ENCODE data around the gene TNS1. TPM values are rescaled to one million over a fixed set of nuclear protein-coding genes. Genes with fewer than 3 reads are reported as not detected.
A peak's percentile ranks its signal among the peaks of the same experiment; 100 is the strongest.

TNS1 gene
- total RNA-seq, 1 experiment from 2014 or later = 4.5 TPM

GRCh38 chr2:217974389-217975005 lies 28.3 kb downstream of the TNS1 start (continued):
- TF ChIP-seq ZNF512 (CRISPR knock-in tag; IDR thresholded peaks at IDR 0.05; ENCODE audit: borderline replicate concordance) = no peak
- TF ChIP-seq GTF2I (CRISPR knock-in tag; conservative IDR thresholded peaks at IDR 0.05) = no peak
- no peak for TF ChIP-seq OVOL2 (CRISPR knock-in tag; IDR thresholded peaks at IDR 0.05; ENCODE audit: borderline replicate concordance)
- no peak for TF ChIP-seq ELF4 (CRISPR knock-in tag; IDR thresholded peaks at IDR 0.05; ENCODE audit: low read depth)

GRCh38 chr2:217973008-217973787 lies 29.6 kb downstream of the TNS1 start:
- Mint-ChIP-seq H3K9me3 (no peaks in the 10 kb centered on the region), H3K36me3 (no peaks in the 10 kb centered on the region), H3K27me3 (ENCODE audit: low read depth) (no peaks in the 10 kb centered on the region; the same call in 1 of the 2 replicates), H3K4me1 (0 out of 2 replicates have a peak, but pooled peaks cover 2% of the 10 kb centered on the region), H3K27ac (no peak overlapping the region), H3K4me3 (no peak overlapping the region)
- CTCF ChIA-PET = interaction anchor here (1.5 kb wide), 2 partner anchors 25 to 184 kb away, joined by 3 to 5 read pairs; no protein-coding TSS in a partner anchor
- no peak for DNase-seq (ENCODE audit: low spot score)
- TF ChIP-seq PREB (CRISPR knock-in tag; IDR thresholded peaks at IDR 0.05; ENCODE audit: borderline replicate concordance) = no peak
- TF ChIP-seq ZNF121 (CRISPR knock-in tag; IDR thresholded peaks at IDR 0.05) = 0 out of 2 replicates have a peak, but pooled peaks have one; percentile 26
- POLR2A ChIA-PET = no interaction called here
- ATAC-seq = no peak

- no peaks in the 10 kb centered on the region for H3K36me3 Mint-ChIP-seq
- no peak for TF ChIP-seq IRF2 (CRISPR knock-in tag; IDR thresholded peaks at IDR 0.05; ENCODE audit: borderline replicate concordance, low read depth)
- TF ChIP-seq, protein P1, sequence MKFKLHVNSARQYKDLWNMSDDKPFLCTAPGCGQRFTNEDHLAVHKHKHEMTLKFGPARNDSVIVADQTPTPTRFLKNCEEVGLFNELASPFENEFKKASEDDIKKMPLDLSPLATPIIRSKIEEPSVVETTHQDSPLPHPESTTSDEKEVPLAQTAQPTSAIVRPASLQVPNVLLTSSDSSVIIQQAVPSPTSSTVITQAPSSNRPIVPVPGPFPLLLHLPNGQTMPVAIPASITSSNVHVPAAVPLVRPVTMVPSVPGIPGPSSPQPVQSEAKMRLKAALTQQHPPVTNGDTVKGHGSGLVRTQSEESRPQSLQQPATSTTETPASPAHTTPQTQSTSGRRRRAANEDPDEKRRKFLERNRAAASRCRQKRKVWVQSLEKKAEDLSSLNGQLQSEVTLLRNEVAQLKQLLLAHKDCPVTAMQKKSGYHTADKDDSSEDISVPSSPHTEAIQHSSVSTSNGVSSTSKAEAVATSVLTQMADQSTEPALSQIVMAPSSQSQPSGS (CRISPR knock-in tag; IDR thresholded peaks at IDR 0.05; ENCODE audit: borderline replicate concordance, low read depth) = no peak
- TF ChIP-seq, protein P2, sequence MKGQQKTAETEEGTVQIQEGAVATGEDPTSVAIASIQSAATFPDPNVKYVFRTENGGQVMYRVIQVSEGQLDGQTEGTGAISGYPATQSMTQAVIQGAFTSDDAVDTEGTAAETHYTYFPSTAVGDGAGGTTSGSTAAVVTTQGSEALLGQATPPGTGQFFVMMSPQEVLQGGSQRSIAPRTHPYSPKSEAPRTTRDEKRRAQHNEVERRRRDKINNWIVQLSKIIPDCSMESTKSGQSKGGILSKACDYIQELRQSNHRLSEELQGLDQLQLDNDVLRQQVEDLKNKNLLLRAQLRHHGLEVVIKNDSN (CRISPR knock-in tag; IDR thresholded peaks at IDR 0.05) = no peak
- TF ChIP-seq KAT7 (CRISPR knock-in tag; IDR thresholded peaks at IDR 0.05; ENCODE audit: borderline replicate concordance) = no peak
- no peak for TF ChIP-seq ZNF138 (CRISPR knock-in tag; conservative IDR thresholded peaks at IDR 0.05)
- no peak for TF ChIP-seq ZNF317 (CRISPR knock-in tag; IDR thresholded peaks at IDR 0.05; ENCODE audit: borderline replicate concordance, low read depth)
- TF ChIP-seq ZNF396 (CRISPR knock-in tag; IDR thresholded peaks at IDR 0.05; ENCODE audit: borderline replicate concordance) = no peak
- 0 out of 2 replicates have a peak, but pooled peaks cover 2% of the 10 kb centered on the region for H3K4me1 Mint-ChIP-seq
- ATAC-seq (no peak; the same call in 1 of the 2 replicates), DNase-seq (ENCODE audit: low spot score) (no peak)
- ChIA-PET POLR2A (no interaction called here), CTCF (interaction anchor here (1.5 kb wide), 2 partner anchors 24 to 183 kb away, joined by 3 to 5 read pairs; no protein-coding TSS in a partner anchor)
- H3K4me3 Mint-ChIP-seq = no peak overlapping the region
- H3K27ac Mint-ChIP-seq = no peak overlapping the region
- H3K9me3 Mint-ChIP-seq = no peaks in the 10 kb centered on the region
- H3K27me3 Mint-ChIP-seq (ENCODE audit: low read depth) = no peaks in the 10 kb centered on the region; the same call in 1 of the 2 replicates
Measured at GRCh38 chr2:217972490-217972889, 30.3 kb downstream of the TNS1 start.

Data from WTC11 (cell line).